HepG2 (cell line): ENCODE data around the gene HLA-DMB. TPM values are rescaled to one million over a fixed set of nuclear protein-coding genes. Genes with fewer than 3 reads are reported as not detected.

Experiments
- CBX5 ChIP-seq: sonication (generic); formaldehyde crosslinking; IDR thresholded peaks from 2 replicates; pipeline ENCODE4 v1.4.0; 2020; ENCODE audit warnings: missing genetic modification reagents, borderline replicate concordance
- POLR2G ChIP-seq: fragments of 200-400 bp; formaldehyde crosslinking; IDR thresholded peaks from 2 replicates; pipeline ENCODE4 v1.6.1; 2018; ENCODE audit warnings: mild to moderate bottlenecking, low read depth, low read length, moderate library complexity
- PTBP1 ChIP-seq: fragments of 200-400 bp; formaldehyde crosslinking; IDR thresholded peaks from 2 replicates; pipeline ENCODE4 v1.6.1; 2018; ENCODE audit warnings: low read length, low read depth; ENCODE audit not compliant: poor library complexity, severe bottlenecking
- RFX1 ChIP-seq: fragments of 450-650 bp; IDR thresholded peaks from 2 replicates; pipeline ENCODE4 v1.6.1; 2017
- SOX5 ChIP-seq: IDR thresholded peaks from 2 replicates; pipeline ENCODE4 v1.6.1; 2016; ENCODE audit warnings: borderline replicate concordance
- TCF7L2 ChIP-seq: IDR thresholded peaks from 2 replicates; pipeline ENCODE4 v1.6.1; 2011; ENCODE audit warnings: mild to moderate bottlenecking, low read depth, low read length, moderate library complexity
- TOPORS ChIP-seq: sonication (generic); formaldehyde crosslinking; IDR thresholded peaks from 2 replicates; pipeline ENCODE4 v1.8.0; 2023; ENCODE audit warnings: mild to moderate bottlenecking, missing genetic modification reagents
- ZNF30 ChIP-seq: sonication (generic); formaldehyde crosslinking; IDR thresholded peaks from 2 replicates; pipeline ENCODE4 v1.5.0; 2020; ENCODE audit warnings: mild to moderate bottlenecking, missing genetic modification reagents
- ZNF432 ChIP-seq: sonication (generic); formaldehyde crosslinking; IDR thresholded peaks from 2 replicates; pipeline ENCODE4 v1.5.0; 2020; ENCODE audit warnings: missing genetic modification reagents, mild to moderate bottlenecking, borderline replicate concordance
- polyA plus RNA-seq, 8 experiments: library from polyadenylated mRNA; depleted of rRNA in 3 of 8; stranded (reverse) in 7 of 8; unstranded in 1 of 8; fragments of >200 nt; fragmentation: Illumina TruSeq in 4 of 8; extraction: Trizol in 4 of 8; gene quantifications; 2 replicates each; pipeline versions ENCODE4 v1.2.1 to v1.2.3, GENCODE V29; 2011 to 2016; ENCODE audit warnings: low read depth in 4 of 8, missing spikeins in 1 of 8, mixed read lengths in 1 of 8; ENCODE audit not compliant: insufficient read depth in 1 of 8
- total RNA-seq, 5 experiments: library from RNA; depleted of rRNA; stranded (reverse); fragments of >200 nt; fragmentation: Illumina TruSeq; extraction: Trizol; gene quantifications; 2 replicates each; pipeline ENCODE4 v1.2.3, GENCODE V29; 2016; ENCODE audit warnings: low read depth in 1 of 5
- TF ChIP-seq, protein P1 (sequence below): sonication (generic); formaldehyde crosslinking; IDR thresholded peaks from 2 replicates; pipeline ENCODE4 v1.4.0; 2020; ENCODE audit warnings: missing genetic modification reagents, low read depth, mild to moderate bottlenecking, borderline replicate concordance
- TF ChIP-seq, protein P2 (sequence below): sonication (generic); formaldehyde crosslinking; IDR thresholded peaks from 2 replicates; pipeline ENCODE4 v1.4.0; 2020; ENCODE audit warnings: missing genetic modification reagents, borderline replicate concordance
- TF ChIP-seq, protein P3 (sequence below): IDR thresholded peaks from 2 replicates; pipeline ENCODE4 v1.6.1; 2016
- TF ChIP-seq, protein P4 (sequence below): IDR thresholded peaks from 2 replicates; pipeline ENCODE4 v1.4.0; 2020; ENCODE audit warnings: mild to moderate bottlenecking, missing genetic modification reagents
- TF ChIP-seq, protein P5 (sequence below): sonication (generic); formaldehyde crosslinking; IDR thresholded peaks from 2 replicates; pipeline ENCODE4 v1.4.0; 2020; ENCODE audit warnings: missing genetic modification reagents; ENCODE audit errors: not compliant biosample characterization
- TF ChIP-seq, protein P6 (sequence below): sonication (generic); formaldehyde crosslinking; conservative IDR thresholded peaks from 2 replicates; pipeline ENCODE4 v1.4.0; 2020; ENCODE audit warnings: missing genetic modification reagents

The HLA-DMB gene
- total and polyA plus RNA-seq, 2 of the 13 experiments (the other 11 are each of a cell fraction or from before 2014, with no cell fraction given): not detected

DNA sequence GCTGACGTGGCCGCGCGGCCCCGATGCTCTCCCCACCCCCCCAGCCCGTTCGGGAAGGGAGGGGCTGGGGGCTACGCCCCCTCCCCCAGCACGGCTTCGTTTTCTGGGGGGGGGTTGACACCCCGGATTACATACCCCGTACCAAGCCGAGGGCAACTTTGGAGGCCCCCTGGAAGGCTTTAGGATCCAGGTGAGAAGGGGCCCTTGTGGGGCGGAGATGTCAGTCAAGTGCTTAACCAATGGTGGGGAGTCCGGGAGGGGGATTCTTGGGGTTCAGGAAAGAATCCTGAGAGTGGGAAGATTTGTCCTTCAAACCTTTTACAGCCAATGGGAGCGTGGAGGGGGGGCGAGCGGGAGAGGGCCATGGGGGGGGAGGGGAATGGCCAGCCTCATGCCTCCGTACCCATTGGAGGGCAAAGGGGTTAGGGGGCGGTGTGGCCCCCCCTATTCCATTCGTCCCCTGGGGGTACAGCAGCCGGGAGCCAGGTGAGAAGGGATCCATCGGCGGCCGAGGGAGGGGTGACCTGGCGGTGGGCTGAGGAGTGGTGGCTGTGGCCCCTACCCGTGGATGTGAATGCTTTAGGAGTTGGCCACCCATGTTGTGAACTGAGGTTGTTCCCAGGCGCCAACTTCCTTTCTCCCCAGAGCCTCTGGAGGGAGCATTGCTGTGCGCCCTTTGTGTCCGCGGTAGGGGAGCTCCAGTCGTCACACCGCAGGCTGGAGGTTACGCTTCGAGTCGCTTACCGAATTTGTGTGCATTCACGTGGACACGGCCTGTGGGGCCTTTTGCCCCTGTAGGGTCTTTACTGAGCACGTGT lies 28.2 kb upstream of the HLA-DMB start (continued):
- TF ChIP-seq, protein P1, sequence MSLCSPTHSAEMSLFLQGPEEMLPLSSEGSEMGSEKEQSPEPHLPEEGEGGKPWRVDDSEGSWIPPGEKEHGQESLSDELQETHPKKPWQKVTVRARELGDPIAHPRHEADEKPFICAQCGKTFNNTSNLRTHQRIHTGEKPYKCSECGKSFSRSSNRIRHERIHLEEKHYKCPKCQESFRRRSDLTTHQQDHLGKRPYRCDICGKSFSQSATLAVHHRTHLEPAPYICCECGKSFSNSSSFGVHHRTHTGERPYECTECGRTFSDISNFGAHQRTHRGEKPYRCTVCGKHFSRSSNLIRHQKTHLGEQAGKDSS (CRISPR knock-in tag): peak; percentile 83; the same call in 1 of the 2 replicates
- TF ChIP-seq, protein P2, sequence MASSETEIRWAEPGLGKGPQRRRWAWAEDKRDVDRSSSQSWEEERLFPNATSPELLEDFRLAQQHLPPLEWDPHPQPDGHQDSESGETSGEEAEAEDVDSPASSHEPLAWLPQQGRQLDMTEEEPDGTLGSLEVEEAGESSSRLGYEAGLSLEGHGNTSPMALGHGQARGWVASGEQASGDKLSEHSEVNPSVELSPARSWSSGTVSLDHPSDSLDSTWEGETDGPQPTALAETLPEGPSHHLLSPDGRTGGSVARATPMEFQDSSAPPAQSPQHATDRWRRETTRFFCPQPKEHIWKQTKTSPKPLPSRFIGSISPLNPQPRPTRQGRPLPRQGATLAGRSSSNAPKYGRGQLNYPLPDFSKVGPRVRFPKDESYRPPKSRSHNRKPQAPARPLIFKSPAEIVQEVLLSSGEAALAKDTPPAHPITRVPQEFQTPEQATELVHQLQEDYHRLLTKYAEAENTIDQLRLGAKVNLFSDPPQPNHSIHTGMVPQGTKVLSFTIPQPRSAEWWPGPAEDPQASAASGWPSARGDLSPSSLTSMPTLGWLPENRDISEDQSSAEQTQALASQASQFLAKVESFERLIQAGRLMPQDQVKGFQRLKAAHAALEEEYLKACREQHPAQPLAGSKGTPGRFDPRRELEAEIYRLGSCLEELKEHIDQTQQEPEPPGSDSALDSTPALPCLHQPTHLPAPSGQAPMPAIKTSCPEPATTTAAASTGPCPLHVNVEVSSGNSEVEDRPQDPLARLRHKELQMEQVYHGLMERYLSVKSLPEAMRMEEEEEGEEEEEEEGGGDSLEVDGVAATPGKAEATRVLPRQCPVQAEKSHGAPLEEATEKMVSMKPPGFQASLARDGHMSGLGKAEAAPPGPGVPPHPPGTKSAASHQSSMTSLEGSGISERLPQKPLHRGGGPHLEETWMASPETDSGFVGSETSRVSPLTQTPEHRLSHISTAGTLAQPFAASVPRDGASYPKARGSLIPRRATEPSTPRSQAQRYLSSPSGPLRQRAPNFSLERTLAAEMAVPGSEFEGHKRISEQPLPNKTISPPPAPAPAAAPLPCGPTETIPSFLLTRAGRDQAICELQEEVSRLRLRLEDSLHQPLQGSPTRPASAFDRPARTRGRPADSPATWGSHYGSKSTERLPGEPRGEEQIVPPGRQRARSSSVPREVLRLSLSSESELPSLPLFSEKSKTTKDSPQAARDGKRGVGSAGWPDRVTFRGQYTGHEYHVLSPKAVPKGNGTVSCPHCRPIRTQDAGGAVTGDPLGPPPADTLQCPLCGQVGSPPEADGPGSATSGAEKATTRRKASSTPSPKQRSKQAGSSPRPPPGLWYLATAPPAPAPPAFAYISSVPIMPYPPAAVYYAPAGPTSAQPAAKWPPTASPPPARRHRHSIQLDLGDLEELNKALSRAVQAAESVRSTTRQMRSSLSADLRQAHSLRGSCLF (CRISPR knock-in tag): no peak
- TF ChIP-seq PTBP1 (no peak), POLR2G (peak; percentile 77; the same call in 1 of the 2 replicates), ZNF432 (CRISPR knock-in tag) (no peak), TOPORS (CRISPR knock-in tag) (peak; percentile 87), ZNF30 (no peak), RFX1 (no peak), CBX5 (CRISPR knock-in tag) (peak; percentile 41; the same call in 1 of the 2 replicates), SOX5 (CRISPR knock-in tag) (no peak; the same call in 1 of the 2 replicates), TCF7L2 (no peak)
- TF ChIP-seq, protein P3, sequence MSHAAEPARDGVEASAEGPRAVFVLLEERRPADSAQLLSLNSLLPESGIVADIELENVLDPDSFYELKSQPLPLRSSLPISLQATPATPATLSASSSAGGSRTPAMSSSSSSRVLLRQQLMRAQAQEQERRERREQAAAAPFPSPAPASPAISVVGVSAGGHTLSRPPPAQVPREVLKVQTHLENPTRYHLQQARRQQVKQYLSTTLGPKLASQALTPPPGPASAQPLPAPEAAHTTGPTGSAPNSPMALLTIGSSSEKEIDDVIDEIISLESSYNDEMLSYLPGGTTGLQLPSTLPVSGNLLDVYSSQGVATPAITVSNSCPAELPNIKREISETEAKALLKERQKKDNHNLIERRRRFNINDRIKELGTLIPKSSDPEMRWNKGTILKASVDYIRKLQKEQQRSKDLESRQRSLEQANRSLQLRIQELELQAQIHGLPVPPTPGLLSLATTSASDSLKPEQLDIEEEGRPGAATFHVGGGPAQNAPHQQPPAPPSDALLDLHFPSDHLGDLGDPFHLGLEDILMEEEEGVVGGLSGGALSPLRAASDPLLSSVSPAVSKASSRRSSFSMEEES (CRISPR knock-in tag): peak; percentile 48; the same call in 1 of the 2 replicates
- TF ChIP-seq, protein P4, sequence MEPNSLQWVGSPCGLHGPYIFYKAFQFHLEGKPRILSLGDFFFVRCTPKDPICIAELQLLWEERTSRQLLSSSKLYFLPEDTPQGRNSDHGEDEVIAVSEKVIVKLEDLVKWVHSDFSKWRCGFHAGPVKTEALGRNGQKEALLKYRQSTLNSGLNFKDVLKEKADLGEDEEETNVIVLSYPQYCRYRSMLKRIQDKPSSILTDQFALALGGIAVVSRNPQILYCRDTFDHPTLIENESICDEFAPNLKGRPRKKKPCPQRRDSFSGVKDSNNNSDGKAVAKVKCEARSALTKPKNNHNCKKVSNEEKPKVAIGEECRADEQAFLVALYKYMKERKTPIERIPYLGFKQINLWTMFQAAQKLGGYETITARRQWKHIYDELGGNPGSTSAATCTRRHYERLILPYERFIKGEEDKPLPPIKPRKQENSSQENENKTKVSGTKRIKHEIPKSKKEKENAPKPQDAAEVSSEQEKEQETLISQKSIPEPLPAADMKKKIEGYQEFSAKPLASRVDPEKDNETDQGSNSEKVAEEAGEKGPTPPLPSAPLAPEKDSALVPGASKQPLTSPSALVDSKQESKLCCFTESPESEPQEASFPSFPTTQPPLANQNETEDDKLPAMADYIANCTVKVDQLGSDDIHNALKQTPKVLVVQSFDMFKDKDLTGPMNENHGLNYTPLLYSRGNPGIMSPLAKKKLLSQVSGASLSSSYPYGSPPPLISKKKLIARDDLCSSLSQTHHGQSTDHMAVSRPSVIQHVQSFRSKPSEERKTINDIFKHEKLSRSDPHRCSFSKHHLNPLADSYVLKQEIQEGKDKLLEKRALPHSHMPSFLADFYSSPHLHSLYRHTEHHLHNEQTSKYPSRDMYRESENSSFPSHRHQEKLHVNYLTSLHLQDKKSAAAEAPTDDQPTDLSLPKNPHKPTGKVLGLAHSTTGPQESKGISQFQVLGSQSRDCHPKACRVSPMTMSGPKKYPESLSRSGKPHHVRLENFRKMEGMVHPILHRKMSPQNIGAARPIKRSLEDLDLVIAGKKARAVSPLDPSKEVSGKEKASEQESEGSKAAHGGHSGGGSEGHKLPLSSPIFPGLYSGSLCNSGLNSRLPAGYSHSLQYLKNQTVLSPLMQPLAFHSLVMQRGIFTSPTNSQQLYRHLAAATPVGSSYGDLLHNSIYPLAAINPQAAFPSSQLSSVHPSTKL (CRISPR knock-in tag): no peak
- TF ChIP-seq, protein P5, sequence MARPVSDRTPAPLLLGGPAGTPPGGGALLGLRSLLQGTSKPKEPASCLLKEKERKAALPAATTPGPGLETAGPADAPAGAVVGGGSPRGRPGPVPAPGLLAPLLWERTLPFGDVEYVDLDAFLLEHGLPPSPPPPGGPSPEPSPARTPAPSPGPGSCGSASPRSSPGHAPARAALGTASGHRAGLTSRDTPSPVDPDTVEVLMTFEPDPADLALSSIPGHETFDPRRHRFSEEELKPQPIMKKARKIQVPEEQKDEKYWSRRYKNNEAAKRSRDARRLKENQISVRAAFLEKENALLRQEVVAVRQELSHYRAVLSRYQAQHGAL: no peak
- TF ChIP-seq, protein P6, sequence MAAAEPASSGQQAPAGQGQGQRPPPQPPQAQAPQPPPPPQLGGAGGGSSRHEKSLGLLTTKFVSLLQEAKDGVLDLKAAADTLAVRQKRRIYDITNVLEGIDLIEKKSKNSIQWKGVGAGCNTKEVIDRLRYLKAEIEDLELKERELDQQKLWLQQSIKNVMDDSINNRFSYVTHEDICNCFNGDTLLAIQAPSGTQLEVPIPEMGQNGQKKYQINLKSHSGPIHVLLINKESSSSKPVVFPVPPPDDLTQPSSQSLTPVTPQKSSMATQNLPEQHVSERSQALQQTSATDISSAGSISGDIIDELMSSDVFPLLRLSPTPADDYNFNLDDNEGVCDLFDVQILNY (CRISPR knock-in tag): no peak
